AG04450 (cell line): ENCODE measurements around the gene WDR11. TPM values are rescaled to one million over a fixed set of nuclear protein-coding genes. Genes with fewer than 3 reads are reported as not detected.

Source experiments
- CTCF ChIA-PET: fragments of 300-600, 350-600 bp; formaldehyde crosslinking; extraction: SDS; loops from one replicate; lab custom pipeline; 2022; ENCODE audit warnings: antibody characterized with exemption, inconsistent platforms; lab: Charles Lee
- POLR2A ChIA-PET: fragments of 350-600 bp; formaldehyde crosslinking; extraction: SDS; loops from one replicate; lab custom pipeline; 2021; ENCODE audit warnings: antibody characterized with exemption, inconsistent platforms; lab: Yijun Ruan, JAX
- DNase-seq: peaks from one replicate; pipeline ENCODE4 v3.0.0-alpha.2; 2011; ENCODE audit warnings: low read depth, low spot score
- H3K27ac ChIP-seq: one replicate; pipeline ENCODE4 v1.5.1; 2012; ENCODE audit warnings: low read depth, low read length, control low read depth
- H3K27me3 ChIP-seq: one replicate; pipeline ENCODE4 v1.6.0; 2012; ENCODE audit warnings: low read length; ENCODE audit not compliant: control insufficient read depth, insufficient read depth
- H3K4me3 ChIP-seq: 2 replicates; pipeline ENCODE4 v1.5.1; 2011; ENCODE audit warnings: mild to moderate bottlenecking, low read depth, low read length, control low read depth
- H3K9me3 ChIP-seq: 2 replicates; pipeline ENCODE4 v1.5.1; 2012; ENCODE audit warnings: low read length; ENCODE audit not compliant: control insufficient read depth, insufficient read depth
- polyA plus RNA-seq: library from polyadenylated mRNA; depleted of rRNA; stranded (reverse); fragments of >200 nt; gene quantifications from 2 replicates; pipeline ENCODE4 v1.2.3, GENCODE V29; 2011
- TF ChIP-seq, protein P1 (sequence below): IDR thresholded peaks from 2 replicates; pipeline ENCODE4 v1.5.1; 2011; ENCODE audit warnings: low read depth, low read length, control low read depth, inconsistent platforms

The WDR11 gene
- polyA plus RNA-seq, 1 experiment, result 86.3 TPM

DNA sequence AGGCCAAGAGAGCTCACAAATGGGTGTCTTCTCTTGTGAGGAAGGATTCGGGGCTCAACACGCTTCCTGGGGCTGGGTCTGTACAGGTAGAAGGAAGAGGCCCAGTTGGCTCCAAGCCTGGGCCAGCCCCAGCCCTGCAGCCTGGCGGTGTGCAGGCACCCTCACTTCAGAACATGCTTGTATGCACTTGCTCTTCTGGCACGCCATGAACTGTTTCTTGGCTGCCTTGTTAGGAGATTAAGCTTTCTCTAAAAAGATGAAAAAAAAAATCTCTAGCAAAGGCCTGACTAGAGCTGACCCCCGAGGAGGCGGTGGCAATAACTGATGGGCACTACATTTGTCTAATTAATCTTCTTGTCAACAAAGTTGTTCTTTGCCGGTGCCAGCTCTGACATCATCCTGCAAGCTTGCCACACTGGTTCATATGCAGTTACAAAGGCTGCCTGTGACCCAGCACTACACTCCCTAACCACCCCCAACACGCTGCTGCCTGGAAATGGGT is 94.7 kb downstream of the WDR11 start:
- H3K27me3 ChIP-seq, result peaks cover 16% of the 10 kb centered on the region
- TF ChIP-seq, protein P1, sequence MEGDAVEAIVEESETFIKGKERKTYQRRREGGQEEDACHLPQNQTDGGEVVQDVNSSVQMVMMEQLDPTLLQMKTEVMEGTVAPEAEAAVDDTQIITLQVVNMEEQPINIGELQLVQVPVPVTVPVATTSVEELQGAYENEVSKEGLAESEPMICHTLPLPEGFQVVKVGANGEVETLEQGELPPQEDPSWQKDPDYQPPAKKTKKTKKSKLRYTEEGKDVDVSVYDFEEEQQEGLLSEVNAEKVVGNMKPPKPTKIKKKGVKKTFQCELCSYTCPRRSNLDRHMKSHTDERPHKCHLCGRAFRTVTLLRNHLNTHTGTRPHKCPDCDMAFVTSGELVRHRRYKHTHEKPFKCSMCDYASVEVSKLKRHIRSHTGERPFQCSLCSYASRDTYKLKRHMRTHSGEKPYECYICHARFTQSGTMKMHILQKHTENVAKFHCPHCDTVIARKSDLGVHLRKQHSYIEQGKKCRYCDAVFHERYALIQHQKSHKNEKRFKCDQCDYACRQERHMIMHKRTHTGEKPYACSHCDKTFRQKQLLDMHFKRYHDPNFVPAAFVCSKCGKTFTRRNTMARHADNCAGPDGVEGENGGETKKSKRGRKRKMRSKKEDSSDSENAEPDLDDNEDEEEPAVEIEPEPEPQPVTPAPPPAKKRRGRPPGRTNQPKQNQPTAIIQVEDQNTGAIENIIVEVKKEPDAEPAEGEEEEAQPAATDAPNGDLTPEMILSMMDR, result no peak
- H3K9me3 ChIP-seq, result no peaks in the 10 kb centered on the region; the same call in 1 of the 2 replicates
- H3K4me3 ChIP-seq, result no peak overlapping the region
- no peak for DNase-seq
- no peak overlapping the region for H3K27ac ChIP-seq
- CTCF ChIA-PET, result interaction anchor here (0.6 to 3.8 kb wide), 5 partner anchors 662 to 955 kb away, joined by 3 to 12 read pairs (median 5); no protein-coding TSS in a partner anchor
- POLR2A ChIA-PET, result no interaction called here

DNA sequence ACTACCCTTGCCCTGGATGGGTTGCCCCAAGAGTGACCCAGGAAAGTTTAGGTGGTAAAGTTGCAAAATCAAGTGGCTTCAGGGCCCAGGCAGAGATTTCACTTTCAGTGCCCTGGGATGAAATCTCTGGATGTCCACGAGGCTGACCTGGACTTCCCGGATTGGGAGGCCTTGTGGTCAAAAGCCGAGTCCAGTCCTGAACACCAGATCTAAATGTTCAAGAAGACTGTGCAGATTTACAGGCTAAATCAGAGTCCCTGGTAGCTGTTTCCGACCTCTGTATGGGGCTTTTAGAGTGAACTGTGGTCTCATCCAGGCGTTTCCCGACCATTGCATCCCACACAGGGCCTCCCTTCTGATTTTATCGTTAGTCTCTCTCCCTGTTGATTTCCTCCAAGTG is 95.3 kb downstream of the WDR11 start:
- ChIA-PET CTCF (interaction anchor here (0.6 to 3.8 kb wide), 4 partner anchors 661 to 954 kb away, joined by 3 to 12 read pairs (median 7); no protein-coding TSS in a partner anchor), POLR2A (no interaction called here)
- no peak for DNase-seq
- TF ChIP-seq, protein P1, result no peak
- Histone ChIP-seq H3K27me3 (peaks cover 16% of the 10 kb centered on the region), H3K27ac (no peak overlapping the region), H3K9me3 (no peaks in the 10 kb centered on the region; the same call in 1 of the 2 replicates), H3K4me3 (no peak overlapping the region)

DNA sequence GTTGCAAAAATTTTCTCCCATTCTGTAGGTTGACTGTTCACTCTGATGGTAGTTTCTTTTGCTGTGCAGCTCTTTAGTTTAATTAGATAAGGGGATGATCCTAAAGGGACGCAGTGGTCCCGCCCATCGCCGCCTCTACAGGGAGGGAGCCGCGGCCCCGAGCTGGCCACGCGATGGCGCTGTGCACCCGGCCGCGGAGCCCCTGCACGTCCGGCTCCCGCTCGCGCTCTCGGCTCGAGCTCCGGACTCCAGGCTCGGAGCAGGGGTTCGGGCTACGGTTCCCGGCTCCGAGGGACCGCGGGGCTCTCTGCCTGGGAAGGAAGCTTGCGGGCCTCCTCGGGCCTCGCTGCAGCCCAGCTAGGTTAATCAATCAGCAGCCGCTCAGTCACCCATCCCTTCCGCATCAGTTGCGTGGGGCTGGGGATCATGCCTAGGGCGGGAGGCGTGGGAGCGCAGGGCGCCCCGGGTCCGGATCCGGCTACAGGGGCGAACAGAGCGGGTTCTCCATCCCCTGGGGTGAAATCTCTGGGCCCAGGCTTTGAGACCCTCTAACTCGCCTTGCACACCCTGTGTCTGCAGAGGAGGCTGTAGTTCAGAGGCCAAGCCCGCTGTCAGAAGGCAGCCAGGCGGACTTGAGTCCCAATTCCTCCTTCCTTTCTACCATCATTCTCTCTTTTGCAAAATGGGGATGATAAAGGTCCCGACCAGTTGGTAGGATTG is 97.9 kb downstream of the WDR11 start:
- DNase-seq, result peak; percentile 15
- TF ChIP-seq, protein P1, result peak; percentile 75
- Histone ChIP-seq H3K27ac (no peak overlapping the region), H3K27me3 (peaks cover 16% of the 10 kb centered on the region), H3K9me3 (peaks cover 2% of the 10 kb centered on the region), H3K4me3 (peak overlapping the region; percentile 55)
- ChIA-PET POLR2A (interaction anchor here (1.2 kb wide), 1 partner anchor 938 kb away, joined by 3 read pairs; no protein-coding TSS in a partner anchor), CTCF (interaction anchor here (0.5 to 2.7 kb wide), 51 partner anchors 9 to 1181 kb away, joined by 3 to 60 read pairs (median 4); no protein-coding TSS in a partner anchor)

DNA sequence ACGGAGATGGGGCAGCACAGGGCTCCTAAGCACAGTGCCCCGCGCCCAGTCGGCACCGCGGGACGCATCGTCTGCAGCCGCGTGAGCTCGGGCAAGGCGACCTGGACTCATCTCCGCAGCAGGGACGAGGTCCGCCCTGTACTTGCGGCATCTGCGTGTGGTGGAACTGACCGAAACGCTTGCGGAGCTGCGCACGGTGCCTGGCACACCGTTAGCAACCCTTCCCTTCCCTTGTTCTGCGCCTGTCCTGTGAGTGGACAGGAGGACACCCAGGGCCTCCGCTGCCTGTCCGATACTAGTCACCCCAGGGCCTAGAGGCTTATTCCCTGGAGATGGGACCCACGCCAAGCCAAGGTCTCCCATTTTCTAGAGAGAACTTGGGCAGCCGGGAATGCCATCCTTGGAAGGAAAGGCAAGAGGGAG is 98.5 kb downstream of the WDR11 start:
- ChIA-PET CTCF (interaction anchor here (0.6 to 2.7 kb wide), 37 partner anchors 8 to 1180 kb away, joined by 3 to 60 read pairs (median 6); no protein-coding TSS in a partner anchor), POLR2A (interaction anchor here (1.2 kb wide), 1 partner anchor 938 kb away, joined by 3 read pairs; no protein-coding TSS in a partner anchor)
- H3K4me3 ChIP-seq, result peak overlapping the region; percentile 55

More for the DNA sequence above, 98.5 kb downstream of the WDR11 start:
- no peak overlapping the region for H3K27ac ChIP-seq
- H3K9me3 ChIP-seq, result peaks cover 2% of the 10 kb centered on the region
- TF ChIP-seq, protein P1, result no peak
- DNase-seq, result no peak
- peaks cover 16% of the 10 kb centered on the region for H3K27me3 ChIP-seq
